HG02885 (cell line): ENCODE results near the gene FOXA3.
"Not testable (repeated sequence)": the region's sequence is repeated elsewhere in the genome, so short reads cannot be mapped to it uniquely, and the experiment has no call there.

ENCODE experiments used
- ATAC-seq: cut with Tn5 transposase; IDR thresholded peaks from one replicate; pipeline ENCODE4 v1.9.1; 2021; ENCODE audit warnings: mild to moderate bottlenecking; ENCODE audit not compliant: unreplicated experiment, poor library complexity

Gene FOXA3

DNA sequence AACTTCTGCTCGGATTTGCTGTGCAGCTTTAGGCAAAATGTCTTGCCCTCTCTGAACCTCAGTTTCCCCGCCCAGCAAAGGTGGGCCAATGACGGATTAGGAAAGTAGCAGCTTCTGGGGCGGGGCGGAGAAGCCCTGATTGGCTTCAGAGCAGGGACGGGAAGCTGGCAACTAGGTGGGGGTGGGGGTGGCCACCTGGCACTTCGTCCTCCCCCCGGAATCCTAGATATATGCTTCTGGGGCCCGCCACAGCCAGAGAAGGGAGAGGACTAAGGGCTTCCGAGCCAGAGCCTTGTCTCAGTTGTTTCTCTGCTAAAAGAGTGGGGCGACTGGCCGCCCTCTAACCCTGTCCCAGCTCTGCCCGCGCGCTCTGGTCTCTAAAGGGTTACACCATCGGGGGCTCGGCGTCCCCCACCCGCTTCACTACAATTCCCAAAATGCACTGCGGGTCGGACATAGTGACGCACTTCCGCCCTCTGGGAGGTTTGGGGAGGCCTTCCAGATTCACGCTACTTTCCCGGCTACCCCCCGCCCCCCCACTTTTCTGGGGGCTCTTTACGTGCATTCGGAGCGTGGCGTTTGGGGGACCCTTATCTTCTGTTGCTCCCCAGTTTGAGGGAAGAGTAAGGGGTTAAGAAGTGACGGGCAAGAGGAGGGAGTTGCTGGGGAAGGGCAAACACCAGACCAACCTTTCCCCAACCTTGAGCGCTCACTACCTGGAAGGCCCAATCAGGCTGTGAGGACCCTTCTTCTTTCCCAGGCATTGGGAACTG is 22.5 kb downstream of the FOXA3 start:
- ATAC-seq: peak; percentile 66

DNA sequence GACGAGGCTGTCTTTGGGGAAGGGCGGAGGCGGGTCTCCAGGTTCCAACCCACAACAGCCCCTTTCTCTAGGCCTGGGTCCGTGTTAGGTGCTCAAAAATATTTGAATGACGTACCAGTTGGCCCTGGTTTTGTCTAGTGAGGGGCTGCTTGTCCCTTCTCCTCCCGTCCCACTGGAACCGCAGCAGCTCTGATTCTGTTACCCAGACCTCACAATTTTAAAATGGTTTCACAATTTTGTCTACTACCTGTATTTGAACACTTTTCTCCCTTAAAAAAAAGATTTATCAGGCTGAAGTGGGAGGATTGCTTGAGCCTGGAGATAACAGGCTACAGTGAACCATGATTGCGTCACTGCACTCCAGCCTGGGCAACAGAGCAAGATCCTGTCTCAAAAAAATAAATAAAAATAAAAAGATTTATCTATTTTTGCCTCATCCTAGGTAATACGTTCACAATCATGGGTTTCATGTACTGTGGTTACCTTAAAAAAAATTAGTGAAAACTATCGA is 23.1 kb downstream of the FOXA3 start:
- ATAC-seq: no peak

DNA sequence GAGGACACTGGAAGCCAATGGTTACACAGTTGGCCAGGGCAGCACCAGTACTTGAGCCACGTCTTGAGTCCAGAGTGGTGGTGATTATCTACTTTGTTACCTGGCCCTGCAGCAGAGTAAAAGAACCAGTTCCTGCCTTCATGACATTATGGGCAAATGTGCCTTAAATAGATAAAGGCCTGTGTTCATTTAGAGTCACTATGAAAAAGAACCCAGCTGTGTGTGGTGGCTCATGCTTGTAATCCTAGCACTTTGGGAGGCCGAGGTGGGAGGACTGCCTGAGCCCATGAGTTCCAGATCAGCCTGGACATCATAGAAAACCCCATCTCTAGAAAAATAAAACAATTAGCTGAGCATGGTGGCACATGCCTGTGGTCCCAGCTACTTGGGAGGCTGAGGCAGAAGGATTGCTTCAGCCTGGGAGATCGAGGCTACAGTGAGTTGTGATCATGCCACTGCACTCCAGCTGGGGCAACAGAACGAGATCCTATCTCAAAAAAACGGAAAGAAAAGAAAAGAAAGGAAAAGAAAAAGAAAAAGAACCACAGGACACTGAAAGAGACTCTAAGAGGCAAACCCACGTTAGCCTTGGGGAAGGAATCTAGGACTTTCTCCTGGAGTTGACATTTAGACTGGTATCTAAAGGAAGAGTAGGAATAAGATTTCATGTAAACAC is 25.2 kb downstream of the FOXA3 start:
- no peak for ATAC-seq

DNA sequence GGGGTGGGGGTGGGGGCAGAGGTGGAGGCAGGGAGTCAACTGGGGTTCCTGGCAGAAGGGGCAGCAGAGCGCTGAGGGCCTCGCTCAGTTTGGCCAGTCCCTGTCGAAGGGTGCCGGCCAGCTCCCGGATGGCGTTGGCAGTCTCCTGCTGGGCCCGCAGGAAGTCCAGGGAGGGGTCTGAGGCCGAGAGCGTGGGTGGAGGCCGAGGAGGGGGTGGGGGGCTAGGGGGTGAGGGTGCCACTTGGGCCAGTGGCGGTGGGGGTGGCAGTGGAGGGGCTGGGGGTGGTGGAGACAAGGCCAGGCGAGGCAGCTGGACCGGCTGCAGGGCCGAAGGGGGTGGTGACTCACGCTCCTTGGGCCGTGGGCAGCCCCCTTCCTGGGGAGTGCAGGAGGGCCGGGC is 26.8 kb downstream of the FOXA3 start:
- ATAC-seq: no peak

DNA sequence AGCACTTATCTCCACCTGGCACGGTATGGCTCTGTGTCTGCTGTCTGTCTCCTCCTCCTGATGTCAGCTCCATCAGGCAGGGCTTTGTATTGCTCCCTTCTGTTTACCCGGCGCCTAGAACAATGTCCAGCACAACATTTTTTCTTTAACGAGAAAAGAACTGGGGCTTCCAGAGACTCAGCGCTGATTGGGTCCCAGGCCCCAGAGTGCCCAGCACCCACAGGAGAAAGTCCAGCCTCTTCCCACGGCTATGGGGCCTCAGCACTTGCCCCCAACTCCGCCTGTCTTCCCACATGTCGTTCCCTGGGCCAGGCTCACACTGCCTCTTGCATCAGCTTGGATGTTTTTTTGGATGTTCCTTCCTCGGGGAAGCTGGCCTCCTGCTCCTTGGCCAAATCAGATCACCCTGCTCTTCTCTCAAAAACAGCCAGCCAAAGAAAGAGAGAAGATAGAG is 31.4 kb downstream of the FOXA3 start:
- ATAC-seq: no peak

DNA sequence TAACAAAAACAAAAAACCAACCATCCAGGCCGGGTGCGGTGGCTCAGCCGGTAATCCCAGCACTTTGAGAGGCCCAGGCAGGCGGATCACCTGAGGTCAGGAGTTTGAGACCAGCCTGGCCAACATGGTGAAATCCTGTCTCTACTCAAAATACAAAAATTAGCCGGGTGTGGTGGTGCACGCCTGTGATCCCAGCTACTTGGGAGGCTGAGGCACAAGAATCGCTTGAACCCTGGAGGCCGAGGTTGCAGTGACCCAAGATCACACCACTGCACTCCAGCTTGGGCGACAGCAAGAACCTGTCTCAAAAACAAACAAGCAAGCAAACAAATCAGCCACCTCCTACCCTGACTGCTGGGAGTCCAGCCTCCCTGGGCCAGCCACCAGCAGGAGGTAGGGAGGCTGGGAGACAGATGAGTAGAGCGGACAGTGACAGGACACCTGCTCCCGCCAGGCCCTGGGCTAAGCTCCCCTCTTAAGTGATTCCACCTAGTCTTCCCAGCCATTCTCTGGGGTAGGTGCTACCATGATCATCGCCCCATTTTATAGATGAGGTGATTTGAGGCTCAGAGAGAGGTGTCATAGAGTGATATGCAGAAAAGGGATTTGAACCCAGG is 32.0 kb downstream of the FOXA3 start:
- not testable (repeated sequence) for ATAC-seq

DNA sequence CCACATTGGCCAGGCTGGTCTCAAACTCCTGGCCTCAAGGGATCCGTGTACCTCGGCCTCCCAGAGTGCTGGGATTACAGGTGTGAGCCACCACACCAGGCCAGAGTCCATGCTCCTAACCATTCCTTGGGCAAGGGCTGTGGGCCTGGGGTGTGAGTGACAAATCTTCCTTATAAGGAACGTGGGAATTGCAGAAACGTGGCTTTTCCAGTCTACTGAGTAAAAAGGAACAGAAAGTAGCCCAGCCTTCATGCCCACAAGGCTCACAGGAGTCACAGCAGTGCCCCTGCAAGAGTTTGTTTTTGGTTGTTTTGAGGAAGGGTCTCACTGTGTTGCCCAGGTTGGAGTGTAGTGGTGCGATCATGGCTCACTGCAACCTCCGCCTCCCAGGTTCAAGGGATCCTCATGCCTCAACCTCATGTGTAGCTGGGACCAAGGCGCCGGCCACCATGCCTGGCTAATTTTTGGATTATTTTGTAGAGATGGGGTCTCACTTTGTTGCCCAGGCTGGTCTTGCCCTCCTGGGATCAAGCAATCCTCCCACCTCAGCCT is 33.2 kb downstream of the FOXA3 start:
- ATAC-seq: no peak

DNA sequence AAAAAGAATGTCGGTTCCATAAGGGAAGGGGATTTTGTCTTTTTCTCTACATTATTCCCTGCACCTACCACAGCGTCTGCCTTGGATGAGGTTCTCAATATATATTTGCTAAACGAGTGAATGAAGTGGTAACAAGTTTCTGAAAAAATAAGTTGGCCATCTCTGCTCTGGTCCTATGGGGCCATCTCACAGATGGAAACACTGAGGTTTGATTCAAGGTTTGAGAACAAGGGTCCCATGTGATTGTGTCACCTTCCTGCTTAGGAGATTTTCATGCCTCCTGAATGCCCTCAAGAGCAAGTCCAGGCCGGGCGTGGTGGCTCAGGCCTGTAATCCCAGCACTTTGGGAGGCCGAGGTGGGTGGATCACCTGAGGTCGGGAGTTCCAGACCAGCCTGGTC is 35.1 kb downstream of the FOXA3 start:
- no peak for ATAC-seq

DNA sequence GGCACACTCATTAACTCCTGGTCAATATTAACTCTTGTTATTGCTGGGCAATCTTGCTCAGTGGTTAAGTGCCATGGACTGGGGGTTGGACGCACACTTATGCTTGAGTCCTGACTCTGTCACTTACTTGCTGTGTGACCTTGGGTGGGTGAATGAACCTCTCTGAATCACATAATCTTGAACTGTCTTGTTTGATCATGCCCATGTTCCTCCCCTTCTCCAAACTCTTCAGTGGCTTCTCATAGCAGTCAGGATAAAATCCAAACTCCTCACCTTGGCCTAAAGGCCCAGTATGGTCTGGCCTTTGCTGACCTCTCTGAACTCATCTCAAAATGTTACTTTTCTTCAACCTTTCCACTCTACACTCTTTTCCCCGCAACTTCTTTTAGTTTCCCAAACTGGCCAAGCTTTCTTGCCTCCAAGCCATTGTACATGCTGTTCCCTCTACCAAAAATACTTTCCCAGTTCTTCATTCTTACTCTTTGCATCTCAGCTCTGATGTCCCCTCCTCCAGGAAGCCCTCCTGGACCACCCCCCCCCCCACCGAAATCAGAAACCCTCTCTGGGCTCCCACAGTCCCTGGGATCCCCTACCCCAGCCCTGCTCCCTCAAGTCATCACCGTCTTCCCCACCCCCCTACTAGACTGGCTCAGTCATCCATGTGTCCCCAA is 35.9 kb downstream of the FOXA3 start:
- ATAC-seq: no peak

DNA sequence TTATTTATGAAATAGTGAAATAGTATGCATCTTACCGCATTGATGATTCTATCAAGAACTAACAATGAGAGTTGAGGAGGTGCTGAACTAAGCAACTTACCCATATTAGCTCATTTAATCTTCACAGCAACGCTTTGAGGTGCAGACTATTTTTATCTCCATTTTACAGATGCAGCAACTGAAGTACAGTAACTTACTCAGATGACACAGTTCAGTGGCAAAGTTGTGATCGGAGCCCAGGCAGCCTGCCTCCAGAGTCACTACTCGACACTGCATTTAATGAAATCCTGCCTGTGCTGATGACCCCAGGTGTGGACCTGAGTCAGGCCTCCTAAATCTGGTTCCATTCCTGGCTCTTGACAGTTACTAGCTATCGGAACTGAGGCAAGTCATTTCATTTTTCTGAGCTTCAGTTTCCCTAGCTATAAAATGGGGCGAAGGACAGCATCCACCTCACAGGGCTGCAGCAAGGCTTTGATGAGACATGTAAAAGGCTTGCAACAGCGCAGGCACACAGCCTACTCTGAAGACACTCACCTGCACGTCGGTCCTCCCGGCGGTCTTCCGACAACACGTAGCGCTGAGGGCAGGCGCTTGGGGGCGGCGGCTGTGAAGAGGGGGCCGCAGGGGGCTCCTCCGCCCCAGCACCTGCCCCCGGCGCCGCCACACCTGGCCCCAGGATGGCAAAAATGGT is 36.8 kb downstream of the FOXA3 start:
- no peak for ATAC-seq

DNA sequence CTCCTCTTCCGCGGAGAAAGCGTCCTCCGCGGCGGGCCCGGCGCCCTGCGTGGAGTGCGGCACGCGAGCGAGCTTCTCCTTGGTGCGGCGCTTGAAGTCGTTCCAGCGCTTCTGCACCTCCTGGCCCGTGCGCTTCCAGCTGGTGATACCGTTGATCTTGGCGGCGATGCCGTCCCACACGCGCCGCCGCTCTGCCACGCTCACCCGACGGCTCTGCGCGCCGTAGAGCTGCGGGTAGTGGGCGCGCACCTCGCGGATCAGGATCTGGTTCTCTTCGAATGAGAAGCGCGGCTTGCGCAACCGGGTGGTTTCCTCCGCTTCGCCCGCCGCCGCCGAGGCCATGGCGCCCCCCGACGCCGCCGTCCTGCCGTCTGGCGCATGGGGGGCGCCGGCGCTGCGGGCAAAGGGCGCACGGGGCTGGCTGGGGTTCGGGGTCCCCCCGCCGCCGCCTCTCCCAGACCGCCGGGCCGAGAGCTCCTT is 37.3 kb downstream of the FOXA3 start:
- no peak for ATAC-seq

DNA sequence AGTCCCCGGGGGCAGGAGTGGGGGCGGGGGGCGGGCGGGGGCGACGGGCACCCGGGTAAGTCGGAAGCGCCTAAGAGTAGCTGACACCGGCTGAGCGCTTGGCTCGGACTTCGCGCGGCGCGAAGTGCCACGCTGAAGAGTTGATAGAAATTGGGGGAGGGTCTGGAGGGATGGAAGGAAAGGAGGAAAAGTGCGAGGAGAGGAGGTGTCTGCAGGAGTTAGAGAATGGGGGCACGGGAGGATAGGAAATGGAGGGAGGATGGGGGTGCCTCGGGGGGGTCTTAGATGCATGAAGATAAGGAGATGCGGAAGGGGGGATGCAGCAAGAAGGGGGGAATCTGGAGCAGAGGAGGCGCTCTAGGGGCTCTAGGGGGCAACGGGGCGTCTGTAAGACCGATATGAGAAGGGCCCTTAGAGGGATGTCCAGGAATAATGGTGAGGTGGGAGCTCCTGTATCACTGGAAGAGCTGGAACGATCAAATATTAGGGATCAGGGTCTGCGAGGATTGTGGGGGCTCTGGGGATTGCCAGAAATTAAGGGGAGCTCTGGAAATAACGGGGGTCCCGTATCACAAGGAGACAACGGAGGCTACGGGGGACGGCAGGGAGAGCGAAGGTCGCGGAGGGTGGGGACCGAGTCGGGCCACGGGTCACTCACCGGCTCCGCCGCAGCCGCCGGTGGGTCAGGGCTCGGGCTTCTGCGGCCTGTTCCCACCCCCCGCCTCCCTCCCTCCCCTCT is 38.0 kb downstream of the FOXA3 start, which contains the start of gene MYPOP:
Gene MYPOP, minus strand, starts transcription at position 702 of the 739 bp plus-strand sequence. CDS start 840 bp downstream, outside the sequence.
- no peak for ATAC-seq

DNA sequence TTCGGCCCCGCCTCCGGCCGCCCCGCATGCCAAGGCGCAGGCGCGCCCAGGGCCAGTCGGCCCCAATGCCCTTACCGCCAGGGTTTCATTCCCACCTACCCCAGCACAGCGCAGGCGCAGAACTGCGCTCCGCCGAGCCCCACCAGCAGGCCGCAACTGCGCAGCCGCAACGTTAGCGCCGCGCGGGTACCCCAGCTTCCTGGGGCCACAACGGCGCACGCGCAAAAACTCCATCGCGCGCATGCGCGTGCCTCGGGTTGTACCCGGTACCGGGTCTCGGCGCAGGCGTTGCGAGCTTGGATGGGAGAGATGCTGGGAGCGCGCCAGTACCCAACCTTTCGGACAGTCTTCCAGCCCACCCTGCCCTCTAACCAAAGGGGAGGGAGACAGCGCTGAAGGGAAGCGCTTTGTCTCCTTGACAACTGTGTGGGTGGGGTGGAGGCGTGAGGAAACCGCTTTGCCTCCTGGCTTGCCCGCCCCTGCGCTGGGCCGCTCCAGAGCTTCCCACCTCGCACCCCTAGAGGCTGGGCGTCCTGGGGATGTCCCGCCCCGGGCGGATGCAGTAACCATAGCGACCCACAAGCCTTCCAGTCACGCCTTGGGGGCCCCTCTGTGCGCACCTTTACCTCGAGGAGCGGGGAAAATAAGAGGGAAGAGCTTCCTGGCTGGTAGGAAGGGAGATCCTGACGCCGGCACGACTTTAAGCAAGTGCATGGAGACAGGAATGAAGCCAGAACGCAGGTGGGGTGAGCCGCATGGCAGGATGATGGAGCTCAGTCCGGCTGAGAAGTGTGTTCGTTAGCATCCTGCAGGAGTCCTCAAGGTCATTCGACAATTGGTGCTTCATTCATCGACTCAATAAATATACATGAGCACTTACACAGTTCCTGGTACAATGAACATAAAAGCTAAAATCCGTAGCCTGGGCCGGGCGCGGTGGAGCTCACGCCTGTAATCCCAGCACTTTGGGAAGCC is 38.8 kb downstream of the FOXA3 start:
- peak; percentile 83 for ATAC-seq

DNA sequence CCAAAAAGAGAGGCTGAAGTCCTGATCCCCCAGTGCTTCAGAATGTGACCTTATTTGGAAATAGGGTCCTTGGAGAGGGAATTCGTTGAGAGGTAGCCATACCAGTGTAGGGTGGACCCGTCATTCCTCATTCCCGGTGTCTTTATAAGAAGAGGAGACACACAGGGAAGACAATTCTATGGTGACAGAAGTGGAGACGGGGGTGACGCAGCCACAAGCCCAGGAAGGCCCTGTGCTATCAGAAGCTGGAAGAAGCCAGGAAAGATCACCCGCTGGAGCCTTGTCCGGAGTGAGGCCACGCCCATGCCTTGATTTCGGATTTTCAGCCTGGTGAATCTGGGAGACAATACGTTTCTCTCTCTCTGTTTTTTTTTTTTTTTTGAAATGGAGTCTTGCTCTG is 40.9 kb downstream of the FOXA3 start:
- no peak for ATAC-seq

DNA sequence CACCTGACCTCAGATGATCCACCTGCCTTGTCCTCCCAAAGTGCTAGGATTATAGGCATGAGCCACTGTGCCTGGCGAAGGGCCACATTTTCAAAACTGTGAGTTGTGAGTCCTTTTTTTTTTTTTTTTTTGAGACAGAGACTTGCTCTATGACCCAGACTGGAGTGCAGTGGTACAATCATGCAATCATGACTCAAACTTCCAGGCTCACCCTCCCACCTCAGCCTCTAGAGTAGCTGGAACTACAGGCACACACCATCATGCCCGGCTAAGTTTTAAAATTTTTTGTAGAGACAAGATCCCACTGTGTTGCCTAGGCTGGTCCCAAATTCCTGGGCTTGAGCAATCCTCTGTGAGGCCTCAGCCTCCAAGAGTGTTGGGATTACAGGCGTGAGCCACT is 42.1 kb downstream of the FOXA3 start:
- no peak for ATAC-seq

DNA sequence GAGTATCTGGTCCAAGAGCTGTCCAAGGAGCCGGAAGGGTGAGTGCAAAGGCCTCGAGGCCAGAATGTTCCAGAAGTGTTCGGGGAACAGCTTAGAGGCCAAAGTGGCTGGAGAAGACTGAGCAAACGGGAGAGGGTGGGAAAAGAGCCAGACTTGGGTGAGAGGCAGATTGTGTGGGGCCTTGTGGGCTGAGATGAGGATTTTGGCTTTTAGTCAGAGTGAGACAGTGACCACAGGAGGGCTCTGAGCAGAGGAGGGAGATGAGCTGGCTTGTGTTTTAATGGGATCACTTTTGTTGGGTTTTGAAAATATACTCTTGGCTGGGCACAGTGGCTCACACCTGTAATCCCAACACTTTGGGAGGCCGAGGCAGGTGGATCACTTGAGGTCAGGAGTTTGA is 44.8 kb downstream of the FOXA3 start:
- no peak for ATAC-seq

DNA sequence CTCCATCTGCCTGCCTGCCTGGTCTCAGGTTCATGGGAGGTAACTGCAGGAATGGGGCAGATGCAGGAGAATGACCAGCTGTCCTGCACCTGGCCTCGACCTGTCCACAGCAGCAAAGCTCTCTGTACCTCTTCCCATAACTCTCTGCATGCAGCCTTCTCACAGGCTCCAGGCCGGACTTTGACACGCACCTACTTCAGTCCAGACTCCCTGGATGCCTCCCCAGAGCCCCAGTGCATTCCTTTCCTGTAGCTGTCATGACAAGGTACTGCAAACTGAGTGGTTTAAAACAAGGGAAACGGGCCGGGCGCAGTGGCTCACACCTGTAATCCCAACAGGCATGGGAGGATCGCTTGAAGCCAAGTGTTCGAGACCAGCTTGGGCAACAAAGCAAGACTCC is 47.2 kb downstream of the FOXA3 start:
- no peak for ATAC-seq
